ENCODE data around the gene MEOX2.

Gene MEOX2

DNA sequence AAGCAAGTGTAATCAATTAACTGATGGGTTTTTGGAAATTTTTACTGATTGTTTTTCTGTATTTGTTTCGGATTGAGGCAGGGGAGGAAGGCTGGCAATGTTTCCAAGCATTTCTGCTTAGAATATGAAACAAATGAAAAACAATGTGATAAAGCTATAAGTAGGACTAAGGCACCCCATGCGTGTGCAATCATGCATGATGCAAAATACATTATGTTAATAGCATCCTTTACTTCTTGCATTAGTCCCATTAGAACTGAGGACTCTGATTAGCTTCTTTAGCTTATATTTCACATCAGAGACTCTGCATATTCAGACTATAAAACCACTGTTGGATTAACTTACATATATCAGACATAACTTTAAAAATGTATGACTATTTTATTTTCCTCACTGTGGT, 76.0 kb downstream of the MEOX2 start:
- ATAC-seq, result no peak
- DNase-seq, result no peak

GRCh38 chr7:15609287-15609686, 77.2 kb downstream of the MEOX2 start:
- ATAC-seq, result no peak
- no peak for DNase-seq

- DNase-seq (no peak), ATAC-seq (no peak)
These were observed 78.8 kb downstream of the MEOX2 start for GRCh38 chr7:15607529-15608210.

DNA sequence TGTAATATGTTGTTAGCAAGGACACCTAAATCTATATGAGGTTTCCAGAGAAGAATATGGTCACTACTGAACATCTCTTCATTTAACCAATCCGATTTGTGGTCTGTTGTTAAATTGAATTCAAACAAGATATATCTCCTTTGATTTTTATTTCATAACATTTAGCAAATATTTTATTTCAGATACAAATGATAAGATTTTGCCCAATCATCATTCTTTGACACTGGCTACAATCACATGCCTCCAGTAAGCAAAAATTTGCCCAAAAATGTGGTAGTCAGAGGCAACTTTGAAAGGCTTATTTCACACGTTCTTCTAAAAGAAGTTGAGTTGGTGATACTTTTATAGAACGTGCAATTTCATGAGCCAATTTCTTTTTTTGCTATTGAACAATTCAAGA, 79.9 kb downstream of the MEOX2 start:
- DNase-seq (no peak), ATAC-seq (no peak)

DNA sequence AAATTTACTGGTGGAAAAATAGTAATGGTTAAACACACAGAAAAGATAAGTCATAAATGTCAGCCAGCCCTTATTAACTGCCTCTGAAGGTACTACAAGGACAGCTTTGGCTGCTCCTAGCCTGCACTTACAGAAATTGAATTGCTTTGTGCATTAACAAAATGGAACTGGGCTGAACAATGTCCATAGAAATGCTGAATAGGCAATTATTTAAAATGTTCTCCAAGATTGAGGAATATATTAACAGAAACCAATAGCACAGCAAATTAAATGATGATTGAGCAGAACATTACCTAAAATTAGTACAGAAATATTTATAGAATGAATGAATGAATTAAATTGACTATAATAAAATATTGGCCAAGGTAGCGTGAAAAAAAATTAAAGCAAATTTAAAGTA, 82.3 kb downstream of the MEOX2 start:
- DNase-seq (no peak), ATAC-seq (no peak)

GRCh38 chr7:15603124-15603523, 83.4 kb downstream of the MEOX2 start:
- DNase-seq (no peak), ATAC-seq (no peak)

DNA sequence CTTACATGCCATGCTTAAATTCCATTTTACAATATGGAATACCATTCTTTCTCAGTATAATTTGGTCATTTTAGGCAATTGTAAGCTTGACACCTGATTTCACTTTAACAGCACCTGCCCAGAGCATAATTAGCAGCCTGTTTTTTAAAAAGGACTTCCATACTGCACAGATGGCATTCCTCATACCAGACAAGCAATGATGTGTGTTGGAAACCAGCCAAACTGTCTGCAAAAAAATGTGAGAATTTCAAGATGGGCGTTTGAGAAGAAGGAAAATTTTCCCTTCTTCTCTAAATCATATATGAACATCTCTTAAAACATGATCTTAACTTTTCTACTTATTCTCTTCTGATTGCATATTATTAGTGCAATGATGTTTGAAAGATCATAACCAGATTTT, 84.2 kb downstream of the MEOX2 start:
- DNase-seq, result no peak
- no peak for ATAC-seq

- DNase-seq, result no peak
- no peak for ATAC-seq
These were observed 85.3 kb downstream of the MEOX2 start for GRCh38 chr7:15601175-15601574.

DNA sequence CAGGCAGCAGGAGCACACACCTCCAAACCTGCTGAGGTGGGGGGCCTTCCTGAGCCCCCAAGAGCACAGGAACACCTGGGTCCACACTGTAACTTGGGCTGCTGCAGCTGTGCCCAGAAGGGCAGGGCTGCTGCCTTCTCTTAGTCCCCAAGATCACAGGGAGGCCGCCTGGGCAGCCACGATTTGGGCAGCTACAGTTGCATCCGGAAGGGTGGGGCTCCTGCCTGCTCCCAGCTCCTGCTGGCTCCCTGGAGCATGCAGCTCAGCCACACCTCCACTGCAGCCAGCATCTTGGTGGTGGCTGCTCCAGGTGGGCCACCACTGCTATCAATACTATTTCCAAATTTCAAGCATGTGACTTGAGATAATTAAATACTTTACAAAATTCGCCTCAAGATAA, 86.2 kb downstream of the MEOX2 start:
- DNase-seq (no peak), ATAC-seq (no peak)

DNA sequence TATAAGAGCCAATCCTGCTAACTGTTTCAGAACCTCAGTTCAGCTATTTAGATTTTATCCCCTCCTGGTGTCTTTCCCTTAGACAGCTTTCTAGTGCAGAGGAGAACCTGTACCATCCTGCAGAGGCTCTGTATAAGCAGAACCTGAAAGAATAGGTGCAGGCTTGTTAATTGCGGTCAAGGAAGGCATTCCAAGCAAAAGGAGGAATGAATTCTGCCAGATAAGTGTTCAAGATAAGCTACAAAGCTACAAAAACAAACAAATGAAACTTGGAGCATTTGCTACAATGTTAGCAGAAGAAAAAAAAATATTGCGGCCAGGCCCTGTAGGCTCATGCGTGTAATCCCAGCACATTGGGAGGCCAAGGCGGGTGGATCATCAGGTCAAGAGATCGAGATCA, 92.0 kb downstream of the MEOX2 start:
- DNase-seq, result no peak
- no peak for ATAC-seq

- ATAC-seq (no peak), DNase-seq (no peak)
These were observed 93.1 kb downstream of the MEOX2 start for GRCh38 chr7:15593382-15593781.

DNA sequence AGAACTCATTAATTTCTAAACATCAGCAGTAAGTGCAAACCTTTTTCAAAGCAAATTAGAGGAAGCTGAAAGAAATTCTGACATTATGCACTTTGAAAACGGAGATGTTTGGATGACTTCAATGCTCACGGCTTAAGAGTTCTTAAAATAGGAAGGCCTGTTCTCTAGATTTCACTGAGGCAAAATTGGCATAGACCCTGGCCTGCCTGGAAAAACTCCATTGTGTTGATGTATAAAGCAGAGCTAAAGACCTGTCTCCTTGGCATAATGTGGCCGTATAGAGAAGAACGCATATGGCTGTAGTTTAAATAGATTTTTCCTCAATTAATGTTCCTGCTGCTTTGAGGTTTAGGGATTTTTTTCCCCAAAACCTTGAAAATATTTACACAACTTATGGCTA, 100.2 kb downstream of the MEOX2 start:
- ATAC-seq, result no peak

GRCh38 chr7:15584575-15584974, 101.9 kb downstream of the MEOX2 start:
- DNase-seq (no peak), ATAC-seq (no peak)

More for the DNA sequence above, 100.2 kb downstream of the MEOX2 start:
- DNase-seq, result no peak

DNA sequence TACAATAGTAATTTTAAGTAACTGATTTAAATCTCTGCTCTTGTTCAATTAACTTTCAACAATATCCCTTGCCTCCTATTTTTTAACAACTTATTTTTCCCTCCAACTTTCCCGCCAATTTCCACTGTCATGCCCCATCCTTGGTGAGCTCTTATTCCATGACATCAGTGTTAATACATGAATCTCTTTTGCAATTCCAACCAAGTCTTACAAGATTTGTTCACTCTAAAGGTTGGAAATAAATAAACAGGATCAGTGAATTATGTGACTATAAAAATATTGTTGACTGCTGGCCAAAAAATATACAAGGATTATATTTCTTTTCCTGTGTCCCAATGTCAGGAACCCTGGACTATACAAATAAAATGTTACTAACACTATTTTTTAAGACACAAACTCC, 103.7 kb downstream of the MEOX2 start:
- ATAC-seq (no peak), DNase-seq (no peak)

DNA sequence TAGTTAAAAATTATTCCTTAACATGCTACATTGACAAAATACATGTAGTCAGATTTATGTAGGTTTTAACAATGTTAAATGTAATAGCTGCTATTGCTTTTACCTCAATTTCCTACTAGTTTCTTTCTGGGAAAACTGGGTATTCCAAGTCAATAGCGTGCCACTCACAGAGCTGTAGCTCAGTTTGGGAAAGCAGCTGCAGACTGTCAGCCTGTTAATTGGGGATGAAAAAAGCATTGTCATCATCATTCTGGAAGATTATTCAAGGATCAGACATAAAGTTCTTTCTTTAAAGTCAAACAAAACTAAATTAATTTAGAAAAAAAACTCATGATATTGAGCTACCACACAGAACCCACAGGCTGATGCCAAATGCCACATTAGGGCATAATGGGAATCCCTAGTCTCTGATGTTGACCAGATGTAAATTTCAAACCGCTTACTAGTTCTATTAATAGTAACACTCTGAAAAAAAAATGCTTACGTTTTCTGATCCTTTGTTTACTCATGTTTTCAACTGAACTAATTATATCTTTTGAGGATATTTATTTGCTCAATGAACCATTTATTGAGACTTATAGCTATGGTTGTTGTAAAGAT, 105.0 kb downstream of the MEOX2 start:
- DNase-seq (no peak), ATAC-seq (no peak)

DNA sequence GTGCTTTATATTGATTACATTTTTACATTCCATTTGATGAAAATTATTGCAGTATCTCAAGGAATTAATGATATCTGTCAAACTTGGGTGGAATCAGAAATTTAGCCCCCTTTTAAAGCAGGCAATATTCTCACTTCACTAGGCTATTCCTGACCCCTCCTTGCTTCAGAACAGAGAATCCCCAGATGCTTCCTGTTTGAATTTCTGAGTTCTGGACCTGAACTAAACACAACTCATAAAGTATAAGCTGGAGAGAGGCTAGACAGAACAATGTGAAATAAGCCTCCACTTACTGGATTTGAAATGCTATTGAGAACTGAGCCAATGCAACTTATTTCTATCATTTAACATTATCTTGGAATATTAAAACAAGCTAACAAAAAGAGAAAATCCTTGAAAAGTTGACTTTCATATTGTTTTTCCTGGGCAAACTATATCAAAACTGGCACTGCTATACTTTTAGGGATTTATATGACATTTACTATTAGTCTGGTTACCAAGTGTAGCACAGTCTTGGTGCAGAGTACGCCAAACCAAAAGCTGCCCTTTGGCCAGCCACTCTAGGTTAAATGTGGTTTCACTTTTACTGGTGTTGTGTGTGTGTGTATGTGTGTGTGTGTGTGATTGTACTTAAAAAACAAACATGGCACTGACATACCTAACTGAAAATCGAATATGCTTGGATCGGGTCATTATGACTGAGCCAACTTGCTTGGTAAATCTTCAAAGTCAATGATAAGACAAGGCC, 105.7 kb downstream of the MEOX2 start:
- ATAC-seq, result no peak
- no peak for DNase-seq

GRCh38 chr7:15577600-15577999, 108.9 kb downstream of the MEOX2 start:
- ATAC-seq, result no peak
- DNase-seq, result no peak

GRCh38 chr7:15571301-15571878, 115.1 kb downstream of the MEOX2 start:
- no peak for DNase-seq
- no peak for ATAC-seq

GRCh38 chr7:15567652-15568051, 118.8 kb downstream of the MEOX2 start:
- ATAC-seq (no peak), DNase-seq (no peak)

- no peak for DNase-seq
- ATAC-seq, result no peak
These were observed 119.4 kb downstream of the MEOX2 start for GRCh38 chr7:15567036-15567435.

DNA sequence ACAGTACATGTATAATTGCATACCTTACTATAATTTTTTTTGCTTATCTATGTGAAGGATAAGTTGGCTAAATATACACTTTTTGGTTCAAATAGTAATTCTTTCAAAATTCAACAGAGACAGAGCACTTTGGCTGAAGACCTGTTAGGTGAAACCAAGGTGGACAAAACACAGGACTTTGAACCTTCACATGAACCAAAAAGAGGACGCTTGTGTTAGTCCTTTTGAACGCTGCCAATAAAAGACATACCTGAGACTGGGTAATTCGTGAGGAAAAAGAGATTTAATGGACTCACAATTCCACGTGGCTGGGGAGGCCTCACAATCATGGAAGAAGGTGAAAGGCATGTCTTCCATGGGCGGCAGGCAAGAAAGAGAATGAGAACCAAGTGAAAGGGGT, 120.0 kb downstream of the MEOX2 start:
- ATAC-seq (no peak), DNase-seq (no peak)

DNA sequence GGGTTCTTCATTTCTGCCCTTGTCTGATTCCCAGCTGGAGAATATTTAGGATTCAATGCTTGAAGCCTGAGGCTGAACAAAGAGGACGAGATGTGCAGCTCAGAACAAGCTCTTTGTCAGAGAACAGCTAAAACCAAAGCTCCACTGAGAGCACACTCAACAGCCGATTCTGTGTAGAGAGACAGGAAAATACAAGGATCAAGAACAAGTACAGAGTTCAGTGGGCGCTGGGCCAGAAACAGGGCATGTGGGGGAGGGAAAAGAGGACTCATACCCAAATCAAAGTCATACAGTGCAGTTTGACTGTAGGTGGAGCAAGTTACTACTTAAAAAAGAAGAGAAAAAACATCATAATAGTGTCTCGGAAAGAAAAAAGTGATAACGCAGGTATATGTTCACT, 124.6 kb downstream of the MEOX2 start, which contains the start of gene AGMO:
Gene AGMO, minus strand, starts transcription at position 181 of the 400 bp plus-strand sequence.
- DNase-seq, result no peak
- ATAC-seq, result no peak

Data from stimulated activated naive CD8-positive, alpha-beta T cell treated with anti-CD3 and anti-CD28 coated beads, Interleukin-15, Interleukin-2, amounts not matched to agents 100 U/mL and 50 U/mL, for 24 hours (primary cell).